Hepatocyte (in vitro differentiated cells): Measurements from ENCODE around the gene IL17B. TPM values are rescaled to one million over a fixed set of nuclear protein-coding genes. Genes with fewer than 3 reads are reported as not detected.

Source experiments
- DNase-seq: peaks from one replicate; pipeline ENCODE4 v3.0.0-alpha.2; 2016; ENCODE audit warnings: low spot score
- H2AFZ ChIP-seq: fragments of 200-600 bp; sonication (generic); 2 replicates; pipeline ENCODE4 v1.6.0; 2016; ENCODE audit warnings: antibody characterized with exemption, mild to moderate bottlenecking
- H3K27ac ChIP-seq: fragments of 200-600 bp; sonication (generic); 2 replicates; pipeline ENCODE4 v1.5.1; 2016; ENCODE audit warnings: mild to moderate bottlenecking
- H3K27me3 ChIP-seq: fragments of 200-600 bp; sonication (generic); 2 replicates; pipeline ENCODE4 v1.6.1; 2016
- H3K36me3 ChIP-seq: fragments of 200-600 bp; sonication (generic); replicated peaks from 2 replicates; pipeline ENCODE4 v1.5.1; 2016; ENCODE audit warnings: low read depth; ENCODE audit not compliant: insufficient read depth
- H3K4me1 ChIP-seq: fragments of 200-600 bp; sonication (generic); 2 replicates; pipeline ENCODE4 v1.5.1; 2016; ENCODE audit warnings: mild to moderate bottlenecking, moderate library complexity; ENCODE audit not compliant: insufficient read depth
- H3K4me2 ChIP-seq: fragments of 200-600 bp; sonication (generic); 2 replicates; pipeline ENCODE4 v1.6.0; 2016
- H3K4me3 ChIP-seq: fragments of 200-600 bp; sonication (generic); 2 replicates; pipeline ENCODE4 v1.5.1; 2016; ENCODE audit warnings: mild to moderate bottlenecking
- H3K79me2 ChIP-seq: fragments of 200-600 bp; sonication (generic); 2 replicates; pipeline ENCODE4 v1.6.0; 2017; ENCODE audit warnings: mild to moderate bottlenecking
- H3K9me2 ChIP-seq: fragments of 200-600 bp; sonication (generic); replicated peaks from 2 replicates; pipeline ENCODE4 v1.6.0; 2017; ENCODE audit warnings: mild to moderate bottlenecking; ENCODE audit not compliant: insufficient read depth
- H3K9me3 ChIP-seq: fragments of 200-600 bp; sonication (generic); 2 replicates; pipeline ENCODE4 v1.5.1; 2016; ENCODE audit warnings: low read depth, mild to moderate bottlenecking
- H4K20me1 ChIP-seq: fragments of 200-600 bp; sonication (generic); 2 replicates; pipeline ENCODE4 v1.6.0; 2016; ENCODE audit warnings: mild to moderate bottlenecking; ENCODE audit not compliant: insufficient read depth, poor library complexity, severe bottlenecking
- EZH2 ChIP-seq: fragments of 200-600 bp; sonication (generic); IDR thresholded peaks from 2 replicates; pipeline ENCODE4 v1.6.1; 2016; ENCODE audit warnings: antibody characterized with exemption, mild to moderate bottlenecking, borderline replicate concordance
- EZH2phosphoT487 ChIP-seq: fragments of 200-600 bp; sonication (generic); IDR thresholded peaks from one replicate; pipeline ENCODE4 v1.6.1; 2018; ENCODE audit warnings: antibody characterized with exemption, mild to moderate bottlenecking, low read depth, moderate library complexity; ENCODE audit not compliant: unreplicated experiment, severe bottlenecking
- WGBS: methylation state at CpG from one replicate; pipeline ENCODE4 v1.1.6; 2016; ENCODE audit warnings: low lambda C conversion rate; ENCODE audit errors: missing lambda C conversion rate; 5-methylcytosine and 5-hydroxymethylcytosine counted together
- polyA plus RNA-seq: library from polyadenylated mRNA; unstranded; fragments of >200 nt; fragmentation: Nextera tagmentation; extraction: Ambion mirVana; gene quantifications from 2 replicates; pipeline ENCODE4 v1.2.1, GENCODE V29; 2016
- total RNA-seq: library from RNA; depleted of rRNA; stranded (reverse); fragments of >200 nt; gene quantifications from 2 replicates; pipeline ENCODE4 v1.2.3, GENCODE V29; 2014
- TF ChIP-seq, protein P1 (sequence below): fragments of 200-600 bp; sonication (generic); IDR thresholded peaks from 2 replicates; pipeline ENCODE4 v1.5.1; 2016; ENCODE audit warnings: antibody characterized with exemption, mild to moderate bottlenecking; ENCODE audit not compliant: poor library complexity

The IL17B gene
- total and polyA plus RNA-seq, 2 experiments from 2014 or later = not detected

DNA sequence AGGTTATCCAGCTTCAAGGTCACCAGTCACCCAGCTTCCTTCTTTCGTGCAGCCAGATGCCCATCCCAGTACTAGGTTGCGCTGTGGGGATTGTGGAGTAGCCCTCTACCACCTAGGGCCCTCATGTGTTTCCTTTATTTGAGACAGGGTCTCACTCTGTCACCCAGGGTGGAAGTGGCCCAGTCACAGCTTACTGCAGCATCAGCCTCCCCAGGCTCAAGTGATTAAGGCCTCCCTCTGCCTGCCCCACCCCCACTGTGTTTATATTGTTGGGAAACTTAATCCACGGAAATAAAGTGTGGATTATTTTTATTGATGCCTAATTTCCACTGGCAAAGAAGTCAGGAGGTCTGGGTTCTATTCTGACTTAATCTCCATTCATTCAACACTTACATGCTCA lies 4.3 kb downstream of the IL17B start:
- H4K20me1 ChIP-seq = no peaks in the 10 kb centered on the region
- H2AFZ ChIP-seq = no peak overlapping the region
- H3K9me3 ChIP-seq = no peaks in the 10 kb centered on the region
- no peak overlapping the region for H3K4me2 ChIP-seq
- 75% methylated on average over 3 of the region's 3 CpGs for WGBS
- no peaks in the 10 kb centered on the region for H3K4me1 ChIP-seq
- H3K27ac ChIP-seq = no peak overlapping the region
- TF ChIP-seq, protein P1, sequence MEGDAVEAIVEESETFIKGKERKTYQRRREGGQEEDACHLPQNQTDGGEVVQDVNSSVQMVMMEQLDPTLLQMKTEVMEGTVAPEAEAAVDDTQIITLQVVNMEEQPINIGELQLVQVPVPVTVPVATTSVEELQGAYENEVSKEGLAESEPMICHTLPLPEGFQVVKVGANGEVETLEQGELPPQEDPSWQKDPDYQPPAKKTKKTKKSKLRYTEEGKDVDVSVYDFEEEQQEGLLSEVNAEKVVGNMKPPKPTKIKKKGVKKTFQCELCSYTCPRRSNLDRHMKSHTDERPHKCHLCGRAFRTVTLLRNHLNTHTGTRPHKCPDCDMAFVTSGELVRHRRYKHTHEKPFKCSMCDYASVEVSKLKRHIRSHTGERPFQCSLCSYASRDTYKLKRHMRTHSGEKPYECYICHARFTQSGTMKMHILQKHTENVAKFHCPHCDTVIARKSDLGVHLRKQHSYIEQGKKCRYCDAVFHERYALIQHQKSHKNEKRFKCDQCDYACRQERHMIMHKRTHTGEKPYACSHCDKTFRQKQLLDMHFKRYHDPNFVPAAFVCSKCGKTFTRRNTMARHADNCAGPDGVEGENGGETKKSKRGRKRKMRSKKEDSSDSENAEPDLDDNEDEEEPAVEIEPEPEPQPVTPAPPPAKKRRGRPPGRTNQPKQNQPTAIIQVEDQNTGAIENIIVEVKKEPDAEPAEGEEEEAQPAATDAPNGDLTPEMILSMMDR = no peak
- TF ChIP-seq EZH2phosphoT487 = no peak
- TF ChIP-seq EZH2 = no peak
- H3K4me3 ChIP-seq = no peak overlapping the region
- H3K79me2 ChIP-seq = no peaks in the 10 kb centered on the region
- no peaks in the 10 kb centered on the region for H3K9me2 ChIP-seq
- H3K27me3 ChIP-seq = no peaks in the 10 kb centered on the region
- no peaks in the 10 kb centered on the region for H3K36me3 ChIP-seq
- no peak for DNase-seq

DNA sequence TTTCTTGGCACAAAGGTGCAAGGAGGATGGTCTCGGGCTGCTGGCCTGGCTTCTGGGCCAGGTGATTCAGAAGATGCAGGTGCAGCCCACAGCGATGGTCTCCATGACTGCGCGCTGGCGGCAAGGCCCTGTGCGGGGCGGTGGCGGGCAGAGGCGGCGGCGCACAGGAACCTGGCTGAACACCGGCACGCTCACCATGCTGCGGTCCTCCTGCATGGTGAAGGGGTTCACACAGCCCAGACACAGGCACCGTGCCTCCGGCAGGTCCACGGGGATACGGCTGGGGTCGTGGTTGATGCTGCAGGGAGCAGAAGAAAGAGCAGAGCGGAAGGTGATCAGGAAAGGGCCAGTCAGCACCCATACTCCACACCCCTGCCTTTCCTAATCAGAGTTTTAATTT lies 4.8 kb downstream of the IL17B start:
- TF ChIP-seq EZH2 (no peak), EZH2phosphoT487 (no peak)
- TF ChIP-seq, protein P1 = no peak
- Histone ChIP-seq H3K36me3 (no peaks in the 10 kb centered on the region), H2AFZ (no peak overlapping the region), H3K4me2 (no peak overlapping the region), H3K9me2 (no peaks in the 10 kb centered on the region), H3K4me1 (no peaks in the 10 kb centered on the region), H3K79me2 (no peaks in the 10 kb centered on the region), H3K27ac (no peak overlapping the region), H3K4me3 (no peak overlapping the region), H3K27me3 (no peaks in the 10 kb centered on the region), H3K9me3 (no peaks in the 10 kb centered on the region), H4K20me1 (no peaks in the 10 kb centered on the region)
- WGBS = 97% methylated on average over 20 of the region's 20 CpGs
- no peak for DNase-seq

DNA sequence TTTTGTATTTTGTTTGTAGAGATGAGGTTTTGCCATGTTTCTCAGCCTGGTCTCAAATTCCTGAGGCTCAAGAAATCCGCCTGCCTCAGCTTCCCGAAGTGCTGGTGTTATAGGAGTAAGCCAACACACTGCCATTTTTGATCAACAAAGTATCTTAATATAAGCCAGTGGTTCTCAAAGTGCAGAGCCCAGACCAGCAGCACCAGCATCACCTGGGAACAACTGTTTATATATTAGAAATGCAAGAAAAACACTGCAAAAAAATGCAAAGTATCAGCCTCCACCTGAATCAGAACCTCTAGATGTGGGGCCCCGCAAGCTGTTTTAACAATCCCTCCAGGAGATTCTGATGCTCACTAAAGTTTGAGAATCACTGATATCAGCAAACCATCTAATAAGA lies 6.2 kb downstream of the IL17B start:
- no peak for DNase-seq
- H4K20me1 ChIP-seq = no peaks in the 10 kb centered on the region
- 94% methylated on average over 3 of the region's 3 CpGs for WGBS
- H3K36me3 ChIP-seq = no peaks in the 10 kb centered on the region
- no peak overlapping the region for H3K27ac ChIP-seq
- no peaks in the 10 kb centered on the region for H3K9me3 ChIP-seq
- TF ChIP-seq EZH2phosphoT487 (no peak), EZH2 (no peak)
- TF ChIP-seq, protein P1 = no peak
- no peaks in the 10 kb centered on the region for H3K79me2 ChIP-seq
- H3K4me2 ChIP-seq = no peak overlapping the region
- H3K27me3 ChIP-seq = no peaks in the 10 kb centered on the region
- H3K4me3 ChIP-seq = no peak overlapping the region
- H2AFZ ChIP-seq = no peak overlapping the region
- no peaks in the 10 kb centered on the region for H3K4me1 ChIP-seq
- no peaks in the 10 kb centered on the region for H3K9me2 ChIP-seq

DNA sequence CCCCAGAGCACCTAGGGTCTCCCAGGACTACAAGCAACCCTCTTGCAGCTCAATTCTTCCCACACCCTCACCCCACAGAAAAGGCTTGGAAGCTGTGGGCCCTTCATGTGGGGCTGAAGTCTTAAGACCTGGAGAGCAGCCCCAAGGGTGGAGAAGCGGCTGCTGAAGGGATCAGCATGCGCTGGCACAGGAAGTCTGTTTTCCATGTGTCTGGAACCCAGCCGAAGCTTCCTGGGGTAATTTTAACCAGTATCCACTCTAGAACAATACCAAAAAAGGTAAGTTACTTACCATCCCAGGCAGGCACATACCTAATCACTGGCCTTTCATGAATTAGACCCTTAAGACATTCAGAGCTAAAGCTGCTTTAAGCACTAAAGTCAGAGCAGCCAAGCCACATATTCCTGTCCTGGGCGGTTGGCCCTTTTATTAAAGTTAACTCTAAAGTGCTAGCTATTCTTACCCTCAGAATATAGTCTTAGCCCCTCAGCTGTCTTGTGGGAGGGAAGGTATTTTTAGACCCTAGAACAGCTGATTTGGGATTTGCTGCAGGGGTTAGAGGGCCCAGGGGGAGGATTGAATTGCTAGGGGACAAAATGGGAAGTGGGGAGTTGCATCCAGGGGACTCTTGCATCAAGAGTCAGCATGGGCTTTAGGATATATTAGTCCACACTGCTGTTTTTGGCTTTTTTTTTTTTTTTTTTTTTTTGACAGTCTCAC lies 6.9 kb downstream of the IL17B start:
- H3K9me3 ChIP-seq = no peaks in the 10 kb centered on the region
- no peak for TF ChIP-seq EZH2phosphoT487
- TF ChIP-seq, protein P1 = no peak
- TF ChIP-seq EZH2 = no peak
- H3K27me3 ChIP-seq = no peaks in the 10 kb centered on the region
- no peaks in the 10 kb centered on the region for H4K20me1 ChIP-seq
- H3K4me1 ChIP-seq = no peaks in the 10 kb centered on the region
- no peaks in the 10 kb centered on the region for H3K9me2 ChIP-seq
- no peak for DNase-seq
- no peak overlapping the region for H2AFZ ChIP-seq
- no peak overlapping the region for H3K4me2 ChIP-seq
- no peaks in the 10 kb centered on the region for H3K36me3 ChIP-seq
- H3K79me2 ChIP-seq = no peaks in the 10 kb centered on the region
- H3K4me3 ChIP-seq = no peak overlapping the region
- H3K27ac ChIP-seq = no peak overlapping the region
- 89% methylated on average over 4 of the region's 4 CpGs for WGBS
